SK-N-SH (cell line): ENCODE results near the gene APOBEC3H. TPM values are rescaled to one million over a fixed set of nuclear protein-coding genes. Genes with fewer than 3 reads are reported as not detected.

Experiments used
- CTCF ChIA-PET: fragments of 300-600, 350-600 bp; formaldehyde crosslinking; extraction: SDS; loops from one replicate; lab custom pipeline; 2021; lab: Yijun Ruan, JAX
- POLR2A ChIA-PET: fragments of 350-600 bp; sonication (Branson Sonifier 250); formaldehyde crosslinking; extraction: SDS; loops from one replicate; lab custom pipeline; 2020; ENCODE audit warnings: antibody characterized with exemption, inconsistent platforms; lab: Yijun Ruan, JAX
- DNase-seq: peaks from one replicate; pipeline ENCODE4 v3.0.0; 2012
- H2AFZ ChIP-seq: fragments of 200-600 bp; sonication (generic); 2 replicates; pipeline ENCODE4 v1.8.1; 2016; ENCODE audit warnings: antibody characterized with exemption, mild to moderate bottlenecking, low read depth
- H3F3A ChIP-seq: fragments of 200-600 bp; sonication (generic); replicated peaks from 2 replicates; pipeline ENCODE3; 2016; ENCODE audit warnings: antibody characterized with exemption, mild to moderate bottlenecking; ENCODE audit not compliant: insufficient read depth
- H3K27ac ChIP-seq, 2 experiments: fragments of 200-500 bp in 1 of 2; fragments of 200-600 bp in 1 of 2; sonication (Bioruptor generic) in 1 of 2; sonication (generic), shearing (Covaris generic) in 1 of 2; 2 replicates each; pipeline versions ENCODE4 v1.5.1 to v1.6.1; 2014 to 2016; ENCODE audit warnings: low read depth in 2 of 2, inconsistent platforms in 1 of 2, low read length in 1 of 2, mild to moderate bottlenecking in 1 of 2, mixed read lengths in 1 of 2
- H3K27me3 ChIP-seq: fragments of 200-600 bp; sonication (generic), shearing (Covaris generic); 2 replicates; pipeline ENCODE4 v1.6.1; 2016; ENCODE audit warnings: mixed run types; ENCODE audit not compliant: insufficient read depth
- H3K36me3 ChIP-seq, 2 experiments: fragments of 200-500 bp in 1 of 2; fragments of 200-600 bp in 1 of 2; sonication (Bioruptor generic) in 1 of 2; sonication (generic) in 1 of 2; replicated peaks in 1 of 2; 2 replicates each; pipeline versions ENCODE3 to v1.5.1; 2014 to 2016; ENCODE audit warnings: low read length in 1 of 2, mild to moderate bottlenecking in 1 of 2; ENCODE audit not compliant: insufficient read depth in 2 of 2, control insufficient read depth in 1 of 2
- H3K4me1 ChIP-seq, 2 experiments: fragments of 200-500 bp in 1 of 2; fragments of 200-600 bp in 1 of 2; sonication (Bioruptor generic) in 1 of 2; sonication (generic), shearing (Covaris generic) in 1 of 2; 2 replicates each; pipeline versions ENCODE4 v1.5.1 to v1.6.1; 2014 to 2016; ENCODE audit warnings: low read depth in 1 of 2, low read length in 1 of 2, mixed run types in 1 of 2; ENCODE audit not compliant: insufficient read depth in 2 of 2, control insufficient read depth in 1 of 2
- H3K4me2 ChIP-seq: fragments of 200-600 bp; sonication (generic), shearing (Covaris generic); 2 replicates; pipeline ENCODE4 v1.6.1; 2017; ENCODE audit warnings: mixed run types
- H3K4me3 ChIP-seq, 2 experiments: fragments of 200-500 bp in 1 of 2; fragments of 200-600 bp in 1 of 2; sonication (Bioruptor generic) in 1 of 2; sonication (generic), shearing (Covaris generic) in 1 of 2; 2 replicates each; pipeline versions ENCODE4 v1.5.1 to v1.8.1; 2014 to 2016; ENCODE audit warnings: low read depth in 2 of 2, inconsistent platforms in 1 of 2, low read length in 1 of 2, mild to moderate bottlenecking in 1 of 2, mixed read lengths in 1 of 2, moderate library complexity in 1 of 2
- H3K79me2 ChIP-seq: fragments of 200-600 bp; sonication (generic); 2 replicates; pipeline ENCODE4 v1.8.1; 2017; ENCODE audit warnings: mild to moderate bottlenecking; ENCODE audit not compliant: insufficient read depth
- H3K9ac ChIP-seq: fragments of 200-600 bp; sonication (generic); 2 replicates; pipeline ENCODE4 v1.6.1; 2017; ENCODE audit warnings: mixed run types
- H3K9me2 ChIP-seq: fragments of 200-600 bp; sonication (generic); 2 replicates; pipeline ENCODE4 v1.6.1; 2017; ENCODE audit warnings: mixed run types
- H3K9me3 ChIP-seq: fragments of 200-600 bp; sonication (generic); 2 replicates; pipeline ENCODE4 v1.6.1; 2017; ENCODE audit warnings: mixed run types, mild to moderate bottlenecking, moderate library complexity
- H4K20me1 ChIP-seq: fragments of 200-600 bp; sonication (generic); 2 replicates; pipeline ENCODE4 v1.6.1; 2017; ENCODE audit warnings: mild to moderate bottlenecking, mixed run types; ENCODE audit not compliant: insufficient read depth
- EZH2phosphoT487 ChIP-seq: fragments of 200-600 bp; sonication (generic); IDR thresholded peaks from 2 replicates; pipeline ENCODE4 v1.6.1; 2017; ENCODE audit warnings: low read depth, mixed run types, mild to moderate bottlenecking, antibody characterized with exemption, moderate library complexity, borderline replicate concordance
- FOXM1 ChIP-seq: IDR thresholded peaks from 2 replicates; pipeline ENCODE4 v1.4.0; 2012; ENCODE audit warnings: low read depth, mild to moderate bottlenecking
- GABPA ChIP-seq: IDR thresholded peaks from 2 replicates; pipeline ENCODE4 v1.4.0; 2012; ENCODE audit warnings: low read depth, mild to moderate bottlenecking
- MEF2A ChIP-seq: IDR thresholded peaks from 2 replicates; pipeline ENCODE4 v1.4.0; 2012; ENCODE audit warnings: low read depth, borderline replicate concordance
- NRF1 ChIP-seq: IDR thresholded peaks from 2 replicates; pipeline ENCODE4 v1.6.1; 2012; ENCODE audit warnings: low read depth, mild to moderate bottlenecking, low read length
- POLR2AphosphoS5 ChIP-seq: IDR thresholded peaks from 2 replicates; pipeline ENCODE4 v1.6.1; 2012; ENCODE audit warnings: low read depth, low read length
- RAD21 ChIP-seq: IDR thresholded peaks from 2 replicates; pipeline ENCODE4 v1.6.1; 2012; ENCODE audit warnings: mild to moderate bottlenecking, low read length
- RXRA ChIP-seq: IDR thresholded peaks from 2 replicates; pipeline ENCODE4 v1.4.0; 2012; ENCODE audit warnings: low read depth, mild to moderate bottlenecking, borderline replicate concordance
- SMC3 ChIP-seq: IDR thresholded peaks from 2 replicates; pipeline ENCODE4 v1.6.1; 2012; ENCODE audit warnings: low read depth, low read length, improper control_type of control experiment
- YY1 ChIP-seq: IDR thresholded peaks from 2 replicates; pipeline ENCODE4 v1.4.0; 2012; ENCODE audit warnings: low read depth, mild to moderate bottlenecking
- WGBS: methylation state at CpG from one replicate; pipeline ENCODE4 v1.1.6; 2017; ENCODE audit warnings: low lambda C conversion rate; 5-methylcytosine and 5-hydroxymethylcytosine counted together
- polyA plus RNA-seq, 3 experiments: library from polyadenylated mRNA; depleted of rRNA; stranded (reverse); fragments of >200 nt; gene quantifications; 2 replicates each; pipeline ENCODE4 v1.2.3, GENCODE V29; 2012
- TF ChIP-seq, protein P1 (sequence below): IDR thresholded peaks from 2 replicates; pipeline ENCODE4 v1.4.0; 2012; ENCODE audit warnings: low read depth
- TF ChIP-seq, protein P2 (sequence below): fragments of 200-600 bp; sonication (generic); IDR thresholded peaks from 2 replicates; pipeline ENCODE4 v1.6.1; 2017; ENCODE audit warnings: antibody characterized with exemption, mild to moderate bottlenecking, moderate library complexity
- TF ChIP-seq, protein P3 (sequence below): IDR thresholded peaks from 2 replicates; pipeline ENCODE4 v1.4.0; 2012; ENCODE audit warnings: low read depth, borderline replicate concordance

The APOBEC3H gene
- polyA plus RNA-seq, 1 of the 3 experiments (the other 2 are of a cell fraction) = 0.18 TPM

DNA sequence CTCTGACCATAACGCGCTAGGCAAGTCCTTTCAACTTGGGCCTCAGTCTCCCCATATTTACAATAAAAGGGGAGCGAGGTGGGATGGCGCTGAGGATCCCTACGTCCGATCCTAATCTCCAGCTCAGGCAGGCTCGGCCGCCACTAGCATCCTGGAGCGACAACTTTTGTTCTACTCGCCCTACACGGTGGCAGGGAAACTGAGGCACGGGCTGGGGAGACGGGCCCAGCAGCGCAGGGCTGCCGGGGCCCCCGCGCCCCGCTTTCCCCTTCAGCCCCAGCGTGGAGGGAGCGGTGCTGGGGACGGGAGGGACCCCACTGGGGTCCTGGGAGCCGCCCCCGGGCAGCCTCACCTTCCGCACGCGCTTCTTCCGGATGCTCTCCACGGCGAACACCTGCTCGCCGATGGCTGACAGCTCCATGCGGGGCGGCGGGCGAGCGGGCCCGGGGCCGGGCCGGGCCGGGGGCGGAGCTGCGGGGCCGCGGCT, 55.0 kb downstream of the APOBEC3H start:
- no peak for DNase-seq
- Histone ChIP-seq H3K9ac (no peak overlapping the region; the same call in 1 of the 2 replicates), H3K9me3 (no peaks in the 10 kb centered on the region), H2AFZ (no peak overlapping the region), H3K9me2 (no peaks in the 10 kb centered on the region), H3K4me1 (peaks cover 0 to 2% of the 10 kb centered on the region in 2 experiments; a peak in 1 of 4 replicates), H4K20me1 (no peaks in the 10 kb centered on the region), H3F3A (no peaks in the 10 kb centered on the region), H3K4me3 (peak overlapping the region in 1 of 2 experiments; percentile 53; a peak in 3 of 4 replicates), H3K79me2 (no peaks in the 10 kb centered on the region), H3K4me2 (peak overlapping the region; percentile 65), H3K27me3 (peaks cover 14% of the 10 kb centered on the region; the same call in 1 of the 2 replicates), H3K36me3 (no peaks in the 10 kb centered on the region), H3K27ac (no peak overlapping the region)
- 100% methylated on average over 1 of the region's 44 CpGs for WGBS
- ChIA-PET CTCF (interaction anchor here (1.0 kb wide), 1 partner anchor 158 kb away, joined by 3 read pairs; no protein-coding TSS in a partner anchor), POLR2A (interaction anchor here (1.8 kb wide), 1 partner anchor 166 kb away, joined by 5 read pairs; no protein-coding TSS in a partner anchor)
- TF ChIP-seq, protein P1, sequence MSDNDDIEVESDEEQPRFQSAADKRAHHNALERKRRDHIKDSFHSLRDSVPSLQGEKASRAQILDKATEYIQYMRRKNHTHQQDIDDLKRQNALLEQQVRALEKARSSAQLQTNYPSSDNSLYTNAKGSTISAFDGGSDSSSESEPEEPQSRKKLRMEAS = no peak
- TF ChIP-seq, protein P2, sequence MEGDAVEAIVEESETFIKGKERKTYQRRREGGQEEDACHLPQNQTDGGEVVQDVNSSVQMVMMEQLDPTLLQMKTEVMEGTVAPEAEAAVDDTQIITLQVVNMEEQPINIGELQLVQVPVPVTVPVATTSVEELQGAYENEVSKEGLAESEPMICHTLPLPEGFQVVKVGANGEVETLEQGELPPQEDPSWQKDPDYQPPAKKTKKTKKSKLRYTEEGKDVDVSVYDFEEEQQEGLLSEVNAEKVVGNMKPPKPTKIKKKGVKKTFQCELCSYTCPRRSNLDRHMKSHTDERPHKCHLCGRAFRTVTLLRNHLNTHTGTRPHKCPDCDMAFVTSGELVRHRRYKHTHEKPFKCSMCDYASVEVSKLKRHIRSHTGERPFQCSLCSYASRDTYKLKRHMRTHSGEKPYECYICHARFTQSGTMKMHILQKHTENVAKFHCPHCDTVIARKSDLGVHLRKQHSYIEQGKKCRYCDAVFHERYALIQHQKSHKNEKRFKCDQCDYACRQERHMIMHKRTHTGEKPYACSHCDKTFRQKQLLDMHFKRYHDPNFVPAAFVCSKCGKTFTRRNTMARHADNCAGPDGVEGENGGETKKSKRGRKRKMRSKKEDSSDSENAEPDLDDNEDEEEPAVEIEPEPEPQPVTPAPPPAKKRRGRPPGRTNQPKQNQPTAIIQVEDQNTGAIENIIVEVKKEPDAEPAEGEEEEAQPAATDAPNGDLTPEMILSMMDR = no peak
- TF ChIP-seq, protein P3, sequence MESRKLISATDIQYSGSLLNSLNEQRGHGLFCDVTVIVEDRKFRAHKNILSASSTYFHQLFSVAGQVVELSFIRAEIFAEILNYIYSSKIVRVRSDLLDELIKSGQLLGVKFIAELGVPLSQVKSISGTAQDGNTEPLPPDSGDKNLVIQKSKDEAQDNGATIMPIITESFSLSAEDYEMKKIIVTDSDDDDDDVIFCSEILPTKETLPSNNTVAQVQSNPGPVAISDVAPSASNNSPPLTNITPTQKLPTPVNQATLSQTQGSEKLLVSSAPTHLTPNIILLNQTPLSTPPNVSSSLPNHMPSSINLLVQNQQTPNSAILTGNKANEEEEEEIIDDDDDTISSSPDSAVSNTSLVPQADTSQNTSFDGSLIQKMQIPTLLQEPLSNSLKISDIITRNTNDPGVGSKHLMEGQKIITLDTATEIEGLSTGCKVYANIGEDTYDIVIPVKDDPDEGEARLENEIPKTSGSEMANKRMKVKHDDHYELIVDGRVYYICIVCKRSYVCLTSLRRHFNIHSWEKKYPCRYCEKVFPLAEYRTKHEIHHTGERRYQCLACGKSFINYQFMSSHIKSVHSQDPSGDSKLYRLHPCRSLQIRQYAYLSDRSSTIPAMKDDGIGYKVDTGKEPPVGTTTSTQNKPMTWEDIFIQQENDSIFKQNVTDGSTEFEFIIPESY = no peak
- no peak for TF ChIP-seq YY1
- no peak for TF ChIP-seq GABPA
- no peak for TF ChIP-seq RAD21
- no peak for TF ChIP-seq SMC3
- no peak for TF ChIP-seq MEF2A
- TF ChIP-seq FOXM1 = no peak
- TF ChIP-seq RXRA = no peak
- TF ChIP-seq POLR2AphosphoS5 = no peak

DNA sequence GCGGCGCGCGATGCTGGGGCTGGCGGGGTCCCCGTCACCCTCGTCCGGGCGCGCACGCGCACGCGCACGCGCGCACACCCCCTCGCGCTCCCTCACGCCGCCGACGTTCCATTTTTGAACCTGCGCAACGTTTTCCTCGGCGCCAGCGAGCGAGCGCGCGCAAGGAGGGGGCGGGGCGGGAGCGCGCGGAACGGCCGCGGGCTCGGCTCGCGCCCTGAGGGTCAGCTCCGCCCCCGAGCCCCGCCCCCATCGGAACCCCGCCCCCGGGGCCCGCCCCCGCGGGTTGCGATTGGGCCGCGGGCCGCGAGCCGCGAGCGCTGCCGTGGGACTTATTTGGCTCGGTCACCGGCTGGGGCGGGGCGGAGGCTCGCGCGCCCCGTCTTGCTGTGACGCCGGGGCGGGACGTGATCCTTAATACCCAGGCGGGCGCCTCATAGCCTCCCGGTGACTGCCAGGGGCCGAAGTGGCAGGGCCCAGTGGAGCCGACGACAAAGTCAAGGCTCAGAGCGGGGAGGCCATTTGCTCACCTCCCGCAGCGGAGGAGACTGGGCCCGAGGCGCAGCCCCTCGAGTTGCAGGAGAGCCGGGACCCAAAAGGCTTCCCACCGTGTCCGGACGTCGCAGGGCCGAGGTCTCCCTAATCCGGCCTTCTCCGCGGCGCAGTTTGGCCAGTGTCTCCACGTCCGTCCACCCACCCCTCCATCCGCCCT, 55.6 kb downstream of the APOBEC3H start, which contains the start of gene CBX7:
Gene CBX7 (minus strand): TSS at position 170 of the 709 bp plus-strand sequence. CDS start 236 bp downstream, outside the sequence.
- Histone ChIP-seq H3K27me3 (peaks cover 14% of the 10 kb centered on the region; the same call in 1 of the 2 replicates), H3K27ac (no peak within 1 kb of the TSS), H3K9me3 (no peaks in the 10 kb centered on the region), H3K9ac (no peak within 1 kb of the TSS; the same call in 1 of the 2 replicates), H3K4me2 (peak within 1 kb of the TSS; percentile 68), H2AFZ (peak within 1 kb of the TSS; percentile 74; the same call in 1 of the 2 replicates), H3K9me2 (no peaks in the 10 kb centered on the region), H3K36me3 (no peaks in the 10 kb centered on the region), H3K4me1 (peaks cover 0 to 2% of the 10 kb centered on the region in 2 experiments; a peak in 1 of 4 replicates), H3K4me3 (peak within 1 kb of the TSS; percentile 53 to 56), H3K79me2 (no peaks in the 10 kb centered on the region), H3F3A (no peaks in the 10 kb centered on the region), H4K20me1 (no peaks in the 10 kb centered on the region)
- TF ChIP-seq NRF1 = peak; percentile 70
- no peak for TF ChIP-seq EZH2phosphoT487
- peak; percentile 94 for DNase-seq
- POLR2A ChIA-PET = interaction anchor here (1.8 kb wide), 1 partner anchor 166 kb away, joined by 5 read pairs; no protein-coding TSS in a partner anchor
- CTCF ChIA-PET = no interaction called here
- WGBS = 0% methylated on average over 4 of the region's 98 CpGs
